Spleen (tissue), 7 donors: ENCODE data around the gene FRAS1.
"Not testable (repeated sequence)": the region's sequence is repeated elsewhere in the genome, so short reads cannot be mapped to it uniquely, and the experiment has no call there.

ENCODE experiments used
- CTCF ChIP-seq, 11 experiments: fragments of 200-600 bp in 7 of 11; fragments of 450-650 bp in 4 of 11; sonication (generic) in 4 of 11; IDR thresholded peaks in 8 of 11; conservative IDR thresholded peaks in 3 of 11; 1 replicate in 7 of 11; 2 replicates in 4 of 11; pipeline versions ENCODE4 v1.4.0 to v1.8.0; 2016 to 2021; ENCODE audit warnings: antibody characterized with exemption in 11 of 11, inconsistent platforms in 4 of 11, mild to moderate bottlenecking in 1 of 11
- POLR2A ChIP-seq, 3 donors: fragments of 450-650 bp; IDR thresholded peaks; one replicate each; pipeline ENCODE4 v1.5.1; 2017; ENCODE audit warnings: antibody characterized with exemption in 3 of 3, mild to moderate bottlenecking in 1 of 3
- donor health status: DM: no; HTN: no; CAD: no; lungs with moderate emphysema.
- donor health status: DM: no; HTN: no; CAD: no.
- donor health status: DM: no; HTN: no; CAD: no.

GRCh38 chr4:78181681-78182234 is 124.6 kb downstream of the FRAS1 start:
- not testable (repeated sequence) for TF ChIP-seq CTCF (IDR thresholded peaks at IDR 0.05 in 8 of 11, conservative IDR thresholded peaks at IDR 0.05 in 3 of 11); POLR2A (IDR thresholded peaks at IDR 0.05)
